Measurements from ENCODE around the gene ARHGAP9.
"Not testable (repeated sequence)": the region's sequence is repeated elsewhere in the genome, so short reads cannot be mapped to it uniquely, and the experiment has no call there.

ARHGAP9 gene

DNA sequence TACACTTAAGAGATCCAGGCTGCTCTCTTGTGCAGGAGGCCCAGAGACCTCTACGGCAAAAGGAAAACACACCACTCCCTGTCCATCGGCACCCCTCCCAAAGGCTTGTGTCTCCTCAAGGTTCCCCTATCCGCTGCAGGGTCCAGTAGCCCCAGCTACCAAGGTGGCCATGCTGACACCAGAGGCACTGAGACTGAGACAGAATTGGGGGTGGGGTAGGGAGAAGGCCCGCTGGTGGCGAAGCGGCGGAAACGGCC, 40.1 kb upstream of the ARHGAP9 start:
- Histone ChIP-seq H3K9me2 (replicated peaks; ENCODE audit: low read depth, low read length) (no peaks in the 10 kb centered on the region), H3K79me2 (ENCODE audit: insufficient read depth, low read length) (peaks cover 48% of the 10 kb centered on the region), H3K4me3 (ENCODE audit: low read length, poor library complexity, severe bottlenecking) (peak overlapping the region; percentile 86), H3F3A (ENCODE audit: low read depth) (peaks cover 15% of the 10 kb centered on the region), H4K20me1 (ENCODE audit: insufficient read depth, low read length, poor library complexity, severe bottlenecking) (peaks cover 52% of the 10 kb centered on the region), H3K4me2 (ENCODE audit: low read depth, low read length, poor library complexity, severe bottlenecking) (peak overlapping the region; percentile 96), H3K9me3 (ENCODE audit: insufficient read depth, low read depth, low read length) (no peaks in the 10 kb centered on the region), H2AFZ (ENCODE audit: low read length) (no peak overlapping the region), H3K4me1 (ENCODE audit: insufficient read depth, low read length, poor library complexity, severe bottlenecking) (peaks cover 44% of the 10 kb centered on the region), H3K9ac (ENCODE audit: low read depth, low read length, poor library complexity, severe bottlenecking) (peak overlapping the region; percentile 92), H3K36me3 (ENCODE audit: insufficient read depth, low read length) (peaks cover 37% of the 10 kb centered on the region), H3K27me3 (ENCODE audit: insufficient read depth, low read length, poor library complexity, severe bottlenecking) (no peaks in the 10 kb centered on the region)
- TF ChIP-seq EZH2phosphoT487 (IDR thresholded peaks at IDR 0.05; ENCODE audit: borderline replicate concordance) (no peak), CTCF (conservative IDR thresholded peaks at IDR 0.05; ENCODE audit: low read length) (no peak)

GRCh38 chr12:57518920-57519795, 39.5 kb upstream of the ARHGAP9 start:
- peak overlapping the region; percentile 96 for H3K4me2 ChIP-seq (ENCODE audit: low read depth, low read length, poor library complexity, severe bottlenecking)
- H3K9ac ChIP-seq (ENCODE audit: low read depth, low read length, poor library complexity, severe bottlenecking): peak overlapping the region; percentile 92
- peaks cover 38% of the 10 kb centered on the region for H3K4me1 ChIP-seq (ENCODE audit: insufficient read depth, low read length, poor library complexity, severe bottlenecking)
- no peaks in the 10 kb centered on the region for H3K27me3 ChIP-seq (ENCODE audit: insufficient read depth, low read length, poor library complexity, severe bottlenecking)
- H3F3A ChIP-seq (ENCODE audit: low read depth): peaks cover 15% of the 10 kb centered on the region
- no peak overlapping the region for H2AFZ ChIP-seq (ENCODE audit: low read length)
- peaks cover 42% of the 10 kb centered on the region for H3K36me3 ChIP-seq (ENCODE audit: insufficient read depth, low read length)
- no peak for TF ChIP-seq EZH2phosphoT487 (IDR thresholded peaks at IDR 0.05; ENCODE audit: borderline replicate concordance)
- TF ChIP-seq CTCF (conservative IDR thresholded peaks at IDR 0.05; ENCODE audit: low read length): no peak
- H3K9me3 ChIP-seq (ENCODE audit: insufficient read depth, low read depth, low read length): no peaks in the 10 kb centered on the region
- peaks cover 43% of the 10 kb centered on the region for H3K79me2 ChIP-seq (ENCODE audit: insufficient read depth, low read length)
- peak overlapping the region; percentile 86 for H3K4me3 ChIP-seq (ENCODE audit: low read length, poor library complexity, severe bottlenecking)
- no peaks in the 10 kb centered on the region for H3K9me2 ChIP-seq (replicated peaks; ENCODE audit: low read depth, low read length)
- H4K20me1 ChIP-seq (ENCODE audit: insufficient read depth, low read length, poor library complexity, severe bottlenecking): peaks cover 46% of the 10 kb centered on the region

- Histone ChIP-seq H3F3A (ENCODE audit: low read depth) (peaks cover 15% of the 10 kb centered on the region), H3K4me3 (ENCODE audit: low read length, poor library complexity, severe bottlenecking) (peak overlapping the region; percentile 86), H3K4me1 (ENCODE audit: insufficient read depth, low read length, poor library complexity, severe bottlenecking) (peaks cover 31% of the 10 kb centered on the region), H3K9me2 (replicated peaks; ENCODE audit: low read depth, low read length) (no peaks in the 10 kb centered on the region), H4K20me1 (ENCODE audit: insufficient read depth, low read length, poor library complexity, severe bottlenecking) (peaks cover 38% of the 10 kb centered on the region), H3K36me3 (ENCODE audit: insufficient read depth, low read length) (peaks cover 47% of the 10 kb centered on the region), H3K4me2 (ENCODE audit: low read depth, low read length, poor library complexity, severe bottlenecking) (peak overlapping the region; percentile 96), H3K9ac (ENCODE audit: low read depth, low read length, poor library complexity, severe bottlenecking) (peak overlapping the region; percentile 92), H3K9me3 (ENCODE audit: insufficient read depth, low read depth, low read length) (no peaks in the 10 kb centered on the region), H2AFZ (ENCODE audit: low read length) (no peak overlapping the region), H3K27me3 (ENCODE audit: insufficient read depth, low read length, poor library complexity, severe bottlenecking) (no peaks in the 10 kb centered on the region), H3K79me2 (ENCODE audit: insufficient read depth, low read length) (peaks cover 35% of the 10 kb centered on the region)
- TF ChIP-seq EZH2phosphoT487 (IDR thresholded peaks at IDR 0.05; ENCODE audit: borderline replicate concordance) (no peak), CTCF (conservative IDR thresholded peaks at IDR 0.05; ENCODE audit: low read length) (no peak)
These were observed 38.7 kb upstream of the ARHGAP9 start for GRCh38 chr12:57518176-57518919.

DNA sequence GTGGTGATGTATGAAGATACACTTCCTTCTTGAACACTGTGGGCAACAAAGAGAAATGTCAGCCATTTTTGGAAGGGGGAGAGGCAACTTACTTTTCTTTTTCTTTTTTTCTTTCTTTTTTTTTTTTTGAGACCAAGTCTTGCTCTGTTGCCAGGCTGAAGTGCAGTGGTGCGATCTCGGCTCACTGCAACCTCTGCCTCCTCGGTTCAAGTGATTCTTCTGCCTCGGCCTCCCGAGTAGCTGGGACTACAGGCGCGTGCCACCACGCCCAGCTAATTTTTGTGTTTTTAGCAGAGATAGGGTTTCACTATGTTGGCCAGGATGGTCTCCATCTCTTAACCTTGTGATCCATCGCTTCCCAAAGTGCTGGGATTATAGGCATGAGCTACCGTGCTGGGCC, 38.1 kb upstream of the ARHGAP9 start:
- Histone ChIP-seq H3K36me3 (ENCODE audit: insufficient read depth, low read length) (peaks cover 54% of the 10 kb centered on the region), H3K4me2 (ENCODE audit: low read depth, low read length, poor library complexity, severe bottlenecking) (peak overlapping the region; percentile 96), H3K4me1 (ENCODE audit: insufficient read depth, low read length, poor library complexity, severe bottlenecking) (peaks cover 30% of the 10 kb centered on the region), H4K20me1 (ENCODE audit: insufficient read depth, low read length, poor library complexity, severe bottlenecking) (peaks cover 35% of the 10 kb centered on the region), H3K79me2 (ENCODE audit: insufficient read depth, low read length) (peaks cover 31% of the 10 kb centered on the region), H3F3A (ENCODE audit: low read depth) (peaks cover 15% of the 10 kb centered on the region)
- H3K9me3 ChIP-seq (ENCODE audit: insufficient read depth, low read depth, low read length); H2AFZ ChIP-seq (ENCODE audit: low read length); H3K27me3 ChIP-seq (ENCODE audit: insufficient read depth, low read length, poor library complexity, severe bottlenecking); H3K4me3 ChIP-seq (ENCODE audit: low read length, poor library complexity, severe bottlenecking); H3K9ac ChIP-seq (ENCODE audit: low read depth, low read length, poor library complexity, severe bottlenecking); H3K9me2 ChIP-seq (replicated peaks; ENCODE audit: low read depth, low read length): not testable (repeated sequence)

All from Loucy (cell line).